ENCODE results near the gene NR5A1.
A peak's percentile ranks its signal among the peaks of the same experiment; 100 is the strongest.

Gene NR5A1

DNA sequence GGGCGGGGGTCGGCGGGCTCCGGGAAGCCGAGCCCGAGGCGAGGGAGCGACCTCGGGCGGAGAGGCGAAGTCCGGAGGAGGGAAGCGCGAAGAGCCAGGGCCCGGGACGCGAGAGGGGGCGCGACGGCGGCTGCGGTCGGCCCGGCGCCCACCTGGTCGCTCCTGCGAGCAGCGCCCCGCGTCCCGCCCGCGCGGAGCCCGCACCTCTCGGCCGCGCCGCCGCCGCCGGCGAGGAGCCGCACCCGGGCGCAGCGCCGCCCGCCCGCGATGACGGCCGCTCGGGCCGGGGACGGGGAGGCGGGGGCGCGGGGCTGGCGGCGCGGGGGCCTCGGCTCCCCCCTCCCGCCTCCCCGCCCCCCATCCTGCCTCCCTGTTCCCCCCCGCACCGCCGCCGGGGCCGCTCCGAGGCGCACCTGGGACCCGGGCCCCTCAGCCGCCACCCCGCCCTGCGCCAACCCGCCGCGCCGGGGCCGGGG, 2.6 kb downstream of the NR5A1 start:
- DNase-seq (ENCODE audit: low read depth): no peak
- H3K4me3 ChIP-seq (ENCODE audit: low read depth, low read length): no peak overlapping the region
- TF ChIP-seq, protein P1, sequence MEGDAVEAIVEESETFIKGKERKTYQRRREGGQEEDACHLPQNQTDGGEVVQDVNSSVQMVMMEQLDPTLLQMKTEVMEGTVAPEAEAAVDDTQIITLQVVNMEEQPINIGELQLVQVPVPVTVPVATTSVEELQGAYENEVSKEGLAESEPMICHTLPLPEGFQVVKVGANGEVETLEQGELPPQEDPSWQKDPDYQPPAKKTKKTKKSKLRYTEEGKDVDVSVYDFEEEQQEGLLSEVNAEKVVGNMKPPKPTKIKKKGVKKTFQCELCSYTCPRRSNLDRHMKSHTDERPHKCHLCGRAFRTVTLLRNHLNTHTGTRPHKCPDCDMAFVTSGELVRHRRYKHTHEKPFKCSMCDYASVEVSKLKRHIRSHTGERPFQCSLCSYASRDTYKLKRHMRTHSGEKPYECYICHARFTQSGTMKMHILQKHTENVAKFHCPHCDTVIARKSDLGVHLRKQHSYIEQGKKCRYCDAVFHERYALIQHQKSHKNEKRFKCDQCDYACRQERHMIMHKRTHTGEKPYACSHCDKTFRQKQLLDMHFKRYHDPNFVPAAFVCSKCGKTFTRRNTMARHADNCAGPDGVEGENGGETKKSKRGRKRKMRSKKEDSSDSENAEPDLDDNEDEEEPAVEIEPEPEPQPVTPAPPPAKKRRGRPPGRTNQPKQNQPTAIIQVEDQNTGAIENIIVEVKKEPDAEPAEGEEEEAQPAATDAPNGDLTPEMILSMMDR (conservative IDR thresholded peaks at IDR 0.05; ENCODE audit: low read depth, low read length): no peak

DNA sequence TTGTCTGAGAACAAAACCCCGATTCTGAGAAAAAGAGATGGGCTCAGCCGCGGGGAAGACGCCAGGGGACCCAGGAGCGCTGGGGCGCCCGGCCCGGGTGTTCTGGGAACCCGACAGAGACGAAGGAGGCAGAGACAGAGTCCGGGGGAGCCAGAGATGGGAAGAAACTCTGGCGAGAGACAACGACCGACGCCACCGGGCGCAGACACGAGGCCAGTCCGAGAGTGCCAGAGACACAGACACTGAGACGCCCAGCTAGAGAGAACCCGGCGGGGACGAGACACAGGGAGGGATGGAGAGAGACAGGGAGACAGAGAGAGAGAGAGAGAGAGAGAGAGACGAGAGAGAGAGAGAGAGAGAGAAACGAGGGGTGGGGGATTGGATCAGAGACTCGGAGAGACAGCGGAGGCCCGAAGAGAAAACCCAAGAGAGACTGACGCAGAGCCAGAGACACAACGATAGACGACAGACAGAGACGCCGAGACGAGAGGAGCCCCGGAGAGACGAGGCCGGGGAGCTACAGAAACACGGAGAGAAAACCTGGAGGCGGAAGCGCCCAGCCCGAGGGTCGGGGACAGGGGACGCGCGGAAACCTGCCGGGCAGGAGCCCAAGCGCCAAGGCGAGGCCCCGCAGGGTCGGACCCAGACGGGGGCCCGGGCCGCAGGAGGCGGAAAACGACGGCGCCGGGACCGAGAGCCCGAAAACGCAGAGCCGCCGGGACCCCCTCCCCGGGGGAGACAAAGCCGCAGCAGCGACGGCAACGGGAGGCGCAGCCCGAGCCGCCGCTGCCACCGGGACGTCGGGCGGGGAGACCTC, 3.3 kb downstream of the NR5A1 start:
- no peak for DNase-seq (ENCODE audit: low read depth)
- TF ChIP-seq, protein P1 (conservative IDR thresholded peaks at IDR 0.05; ENCODE audit: low read depth, low read length): no peak
- no peak overlapping the region for H3K4me3 ChIP-seq (ENCODE audit: low read depth, low read length)

DNA sequence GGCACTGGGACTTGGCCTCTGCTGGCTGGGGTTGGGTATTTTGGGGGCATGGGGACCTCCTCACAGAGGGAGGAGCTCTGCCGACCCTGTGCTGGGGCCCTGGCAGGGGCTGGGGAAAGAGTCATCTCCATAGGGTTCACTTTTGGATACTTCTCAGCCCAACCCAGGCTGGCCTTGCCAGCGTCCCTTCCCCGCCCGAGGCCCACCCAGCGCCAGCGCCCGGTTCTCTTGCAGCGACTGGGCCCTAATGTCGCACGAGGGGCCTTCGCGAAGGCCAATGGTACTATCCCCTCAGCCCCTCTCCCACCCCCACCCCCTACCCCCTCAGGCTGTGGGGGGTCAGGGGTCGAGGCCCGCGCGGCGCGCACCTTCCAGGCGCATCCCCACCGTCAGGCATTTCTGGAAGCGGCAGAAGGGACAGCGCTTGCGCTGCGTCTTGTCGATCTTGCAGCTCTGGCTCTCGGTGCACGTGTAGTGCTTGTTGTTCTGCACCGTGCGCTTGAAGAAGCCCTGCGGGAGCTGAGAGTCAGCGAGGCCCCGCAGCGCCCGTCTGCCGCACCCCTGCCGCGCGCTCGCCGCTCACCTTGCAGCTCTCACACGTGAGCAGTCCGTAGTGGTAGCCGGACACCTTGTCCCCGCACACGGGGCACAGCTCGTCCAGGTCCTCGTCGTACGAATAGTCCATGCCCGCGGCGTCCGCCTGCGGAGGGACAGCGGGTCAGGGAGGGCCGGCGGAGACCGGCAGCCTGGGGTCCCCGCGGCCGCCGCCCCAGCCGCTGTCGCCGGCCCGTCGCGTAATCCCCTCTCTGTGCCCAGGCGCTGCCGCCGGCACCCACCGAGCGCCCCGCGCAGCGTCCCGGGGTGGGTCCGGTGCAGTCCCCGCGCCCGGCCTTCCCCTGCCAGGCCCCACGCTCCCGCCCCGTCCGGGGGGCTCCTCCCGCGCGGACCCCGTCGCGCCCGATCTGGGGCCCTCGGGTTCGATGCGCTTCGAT, 4.2 kb downstream of the NR5A1 start:
- no peak overlapping the region for H3K4me3 ChIP-seq (ENCODE audit: low read depth, low read length)
- TF ChIP-seq, protein P1 (conservative IDR thresholded peaks at IDR 0.05; ENCODE audit: low read depth, low read length): no peak

DNA sequence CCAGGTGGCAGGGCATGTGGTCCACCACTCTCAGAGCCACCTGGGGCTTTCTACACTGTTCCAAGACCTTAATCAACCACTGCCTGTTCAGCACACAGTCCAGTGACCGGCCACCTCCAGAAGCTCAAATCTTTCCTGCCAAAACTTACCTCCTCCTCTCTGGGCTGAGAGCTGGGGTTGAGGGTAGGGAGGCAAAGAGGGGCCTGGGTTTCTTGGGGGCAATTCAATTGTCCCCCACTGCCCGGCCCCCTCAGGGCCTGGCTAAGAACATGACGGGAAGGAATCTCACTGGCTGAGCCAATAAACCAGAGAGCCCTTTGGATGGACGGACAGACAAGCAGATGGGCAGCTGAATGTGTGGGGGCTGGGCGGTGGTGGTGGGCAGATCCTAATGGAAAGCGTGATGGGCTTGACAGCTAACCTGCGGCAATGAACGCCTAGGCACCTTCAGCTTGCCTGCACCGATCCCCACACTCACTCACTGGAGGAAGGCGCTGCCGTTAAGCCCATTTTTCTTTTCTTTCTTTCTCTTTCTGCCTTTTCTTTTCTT, 5.4 kb downstream of the NR5A1 start:
- no peak for DNase-seq (ENCODE audit: low read depth)
- no peak overlapping the region for H3K4me3 ChIP-seq (ENCODE audit: low read depth, low read length)
- TF ChIP-seq, protein P1 (conservative IDR thresholded peaks at IDR 0.05; ENCODE audit: low read depth, low read length): no peak

More for the DNA sequence above, 4.2 kb downstream of the NR5A1 start:
- DNase-seq (ENCODE audit: low read depth): peak; percentile 12

DNA sequence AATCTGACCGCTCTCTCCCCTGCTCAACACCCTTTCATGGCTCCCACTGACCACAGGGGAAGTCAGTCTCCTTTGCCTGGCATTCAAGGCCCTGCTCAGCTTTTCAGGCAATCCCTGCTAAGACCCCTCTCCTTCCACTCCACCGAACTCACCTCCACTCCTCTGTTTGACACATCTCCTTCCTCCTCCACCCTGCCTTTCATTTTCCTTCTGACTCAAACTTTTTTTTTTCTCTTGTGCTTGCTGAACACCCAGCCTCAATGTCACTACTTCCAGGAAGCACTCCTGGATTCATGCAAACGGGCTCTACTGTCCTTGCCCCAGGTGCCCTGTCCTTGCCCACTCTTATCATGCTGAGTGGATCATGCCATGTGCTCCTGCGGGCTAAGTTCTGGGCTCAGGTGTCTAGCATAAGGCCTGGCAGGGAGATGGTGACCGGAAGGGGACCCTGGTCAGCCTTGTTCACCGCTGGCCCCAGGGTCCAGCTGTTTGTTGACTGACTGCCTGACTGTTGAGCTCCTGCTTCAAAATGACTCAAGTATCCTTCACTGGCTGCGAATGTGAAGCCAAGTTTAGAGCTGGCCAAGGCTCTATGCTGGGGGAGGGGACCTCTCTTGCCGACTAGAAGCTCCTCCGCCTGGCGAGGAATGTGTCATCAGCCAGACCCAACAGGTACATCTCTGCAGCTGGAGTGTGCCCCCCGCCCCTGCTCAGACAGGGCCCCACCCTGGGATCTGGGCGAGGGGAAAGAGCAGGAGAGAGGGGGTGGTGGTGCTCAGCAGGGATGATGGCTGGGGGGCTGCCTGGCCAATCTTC, 6.2 kb downstream of the NR5A1 start:
- no peak for DNase-seq (ENCODE audit: low read depth)
- H3K4me3 ChIP-seq (ENCODE audit: low read depth, low read length): no peak overlapping the region
- TF ChIP-seq, protein P1 (conservative IDR thresholded peaks at IDR 0.05; ENCODE audit: low read depth, low read length): no peak

Measured in choroid plexus epithelial cell (primary cell).